ENCODE results near the gene IRF4.

- no peak for TF ChIP-seq CTCF (IDR thresholded peaks at IDR 0.05; ENCODE audit: extremely low read depth in 1 of 2, insufficient read depth in 1 of 2, low read depth in 1 of 2, low read length in 2 of 2)
- TF ChIP-seq EZH2 (IDR thresholded peaks at IDR 0.05; ENCODE audit: borderline replicate concordance, low read depth, low read length, severe bottlenecking): no peak
- TF ChIP-seq POLR2A (IDR thresholded peaks at IDR 0.05; ENCODE audit: low read depth, low read length): no peak
Observed at GRCh38 chr6:436308-437036, 44.9 kb downstream of the IRF4 start.
